ENCODE data around the gene ZFPL1. TPM values are rescaled to one million over a fixed set of nuclear protein-coding genes. Genes with fewer than 3 reads are reported as not detected.

The ZFPL1 gene
- total RNA-seq (2022; extraction: Qiagen RNA extraction; ENCODE audit: low read depth) = 29.6 to 35.3 TPM (median 30.6 TPM) in 5 replicates

DNA sequence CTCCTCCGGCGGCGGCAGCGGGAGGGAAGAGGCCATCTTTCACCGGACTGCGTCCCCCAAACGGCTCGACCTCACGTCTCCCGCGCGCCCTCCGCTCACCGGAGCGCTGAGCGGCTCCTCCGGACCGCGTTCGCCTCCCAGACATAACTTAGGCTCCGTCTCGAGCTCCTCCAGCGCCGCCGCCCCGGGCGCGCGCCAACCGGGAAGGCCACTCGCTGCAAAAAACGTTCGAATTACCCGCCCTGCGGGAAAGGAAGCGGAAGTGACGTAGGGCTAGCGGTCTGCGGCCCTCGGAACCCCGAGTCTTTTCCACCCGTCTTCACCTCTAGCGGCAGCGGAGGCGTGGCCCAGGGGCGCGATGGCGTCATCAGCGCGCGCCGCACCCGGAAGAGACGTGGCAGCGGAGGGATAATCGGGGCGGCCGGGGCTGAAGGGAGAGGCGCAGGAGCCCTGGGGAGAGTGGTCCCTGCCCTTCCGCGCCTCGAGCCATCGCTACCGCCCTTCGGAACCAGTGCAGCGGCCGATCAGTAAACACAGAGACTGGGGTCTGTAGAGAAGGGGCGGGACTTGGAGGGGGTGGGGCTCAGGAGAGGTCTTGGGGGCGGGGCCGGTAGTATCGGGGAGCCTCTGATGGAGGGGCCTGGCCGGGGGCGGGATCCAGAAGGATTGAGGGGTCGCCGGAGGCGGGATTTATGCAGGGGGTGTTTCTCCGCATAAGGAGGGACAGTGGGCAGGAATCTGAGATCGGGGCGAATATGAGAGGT, at the start of gene ZFPL1, which contains the start of gene CDCA5:
ZFPL1 (plus strand) TSS at position 389 of the 764 bp plus-strand sequence. CDS start 477 bp downstream, outside the sequence.
CDCA5 (minus strand) TSS at position 207 of the 764 bp plus-strand sequence; CDS start at position 145, 62 bp downstream.

DNA sequence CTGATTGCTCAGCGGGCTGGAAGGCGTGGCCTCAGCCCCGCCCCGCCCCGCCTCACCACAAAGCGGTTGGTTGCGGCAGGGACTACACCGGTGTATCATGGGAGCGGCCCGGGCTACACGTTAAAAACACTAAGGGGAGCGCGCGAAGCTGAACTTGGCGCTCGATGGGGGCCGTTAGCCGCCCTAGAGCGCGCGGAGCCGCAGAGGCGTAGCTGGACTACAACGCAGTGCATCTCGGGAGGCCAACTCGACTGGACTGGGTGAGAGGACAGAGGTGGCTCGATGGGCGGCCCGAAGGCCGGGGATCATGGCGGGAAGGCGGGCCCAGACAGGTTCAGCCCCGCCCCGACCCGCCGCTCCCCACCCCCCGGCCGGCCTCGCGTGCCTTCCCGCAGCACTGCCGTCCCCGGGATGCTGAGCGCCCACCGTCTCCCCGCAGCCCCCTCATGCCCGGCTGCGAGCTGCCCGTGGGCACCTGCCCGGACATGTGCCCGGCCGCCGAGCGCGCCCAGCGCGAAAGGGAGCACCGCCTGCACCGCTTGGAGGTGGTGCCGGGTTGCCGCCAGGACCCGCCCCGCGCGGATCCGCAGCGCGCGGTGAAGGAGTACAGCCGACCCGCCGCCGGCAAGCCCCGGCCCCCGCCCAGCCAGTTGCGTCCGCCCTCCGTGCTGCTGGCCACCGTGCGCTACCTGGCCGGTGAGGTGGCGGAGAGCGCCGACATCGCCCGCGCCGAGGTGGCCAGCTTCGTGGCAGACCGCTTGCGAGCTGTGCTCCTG, 43.0 kb upstream of the ZFPL1 start, which contains the start of gene SAC3D1:
SAC3D1 (plus strand) TSS at position 364 of the 776 bp plus-strand sequence; CDS start at position 447, 83 bp downstream.

DNA sequence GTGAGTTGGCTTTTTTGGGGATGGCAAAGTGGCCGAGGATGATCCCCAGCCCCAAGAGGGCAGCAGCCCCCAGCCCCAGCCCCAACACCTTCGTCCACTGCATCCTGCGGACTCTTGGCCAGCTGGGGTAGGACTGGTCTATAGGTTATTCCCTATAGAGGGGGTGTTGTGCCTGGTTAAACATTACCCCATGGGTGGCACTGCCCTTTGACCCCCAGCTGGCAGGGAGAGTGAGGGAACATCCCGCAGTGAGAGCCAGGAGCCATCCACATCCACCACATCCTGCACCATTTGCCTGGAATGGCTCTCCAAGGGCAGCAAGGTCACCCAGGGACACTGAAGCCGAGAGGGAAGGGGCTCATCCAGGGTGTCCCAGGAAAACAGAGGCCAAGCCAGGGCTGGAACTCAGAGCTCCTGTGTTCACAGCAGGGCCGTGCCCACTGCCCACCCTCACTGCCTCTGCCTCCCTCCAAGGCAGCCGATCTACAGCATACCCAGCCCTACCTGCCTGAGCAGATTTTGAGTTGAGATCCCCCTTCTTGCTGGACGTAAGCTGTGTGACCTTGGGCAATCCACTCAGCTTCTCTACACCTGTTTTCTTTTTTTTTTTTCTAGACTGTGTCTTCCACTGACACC, 25.5 kb upstream of the ZFPL1 start, which contains the start of gene NAALADL1:
NAALADL1 (minus strand) TSS at position 135 of the 636 bp plus-strand sequence; CDS start at position 103, 32 bp downstream.

DNA sequence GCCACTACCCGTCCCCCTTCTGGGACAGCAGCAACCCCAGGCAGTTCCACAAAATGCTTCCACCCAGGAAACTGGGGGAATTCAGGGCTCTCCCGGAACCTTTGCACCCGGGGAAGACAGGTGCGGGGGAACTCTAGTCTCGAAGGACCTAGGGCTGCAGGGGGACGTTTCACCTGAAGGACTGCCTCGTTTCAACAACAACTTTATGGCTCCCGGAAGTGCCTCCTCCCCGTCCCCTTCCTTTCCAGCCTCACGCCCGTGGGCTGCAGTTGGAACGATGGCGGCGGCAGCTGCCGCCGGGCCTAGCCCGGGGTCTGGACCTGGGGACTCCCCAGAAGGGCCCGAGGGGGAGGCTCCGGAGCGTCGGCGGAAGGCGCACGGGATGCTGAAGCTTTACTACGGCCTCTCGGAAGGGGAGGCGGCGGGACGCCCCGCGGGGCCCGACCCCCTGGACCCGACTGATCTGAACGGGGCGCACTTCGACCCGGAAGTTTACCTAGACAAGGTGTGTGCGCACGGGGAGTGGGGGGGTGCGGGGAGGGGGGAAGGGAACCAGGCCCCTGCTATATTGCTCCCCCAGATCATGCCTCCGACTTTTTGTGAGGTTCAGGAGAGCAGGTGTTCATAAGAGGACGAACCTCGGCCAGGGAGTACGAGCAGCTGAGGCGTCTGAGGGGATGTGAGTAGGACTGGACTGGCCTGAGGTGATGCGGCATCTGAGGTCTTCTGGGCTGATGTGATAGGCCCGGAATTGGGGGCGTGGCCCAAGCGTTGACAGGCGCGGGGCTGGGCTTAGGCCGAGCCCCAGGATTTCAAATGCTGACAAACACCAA, 12.2 kb downstream of the ZFPL1 start, which contains the start of gene VPS51:
VPS51 (plus strand) TSS at position 241 of the 833 bp plus-strand sequence; CDS start at position 278, 37 bp downstream.

DNA sequence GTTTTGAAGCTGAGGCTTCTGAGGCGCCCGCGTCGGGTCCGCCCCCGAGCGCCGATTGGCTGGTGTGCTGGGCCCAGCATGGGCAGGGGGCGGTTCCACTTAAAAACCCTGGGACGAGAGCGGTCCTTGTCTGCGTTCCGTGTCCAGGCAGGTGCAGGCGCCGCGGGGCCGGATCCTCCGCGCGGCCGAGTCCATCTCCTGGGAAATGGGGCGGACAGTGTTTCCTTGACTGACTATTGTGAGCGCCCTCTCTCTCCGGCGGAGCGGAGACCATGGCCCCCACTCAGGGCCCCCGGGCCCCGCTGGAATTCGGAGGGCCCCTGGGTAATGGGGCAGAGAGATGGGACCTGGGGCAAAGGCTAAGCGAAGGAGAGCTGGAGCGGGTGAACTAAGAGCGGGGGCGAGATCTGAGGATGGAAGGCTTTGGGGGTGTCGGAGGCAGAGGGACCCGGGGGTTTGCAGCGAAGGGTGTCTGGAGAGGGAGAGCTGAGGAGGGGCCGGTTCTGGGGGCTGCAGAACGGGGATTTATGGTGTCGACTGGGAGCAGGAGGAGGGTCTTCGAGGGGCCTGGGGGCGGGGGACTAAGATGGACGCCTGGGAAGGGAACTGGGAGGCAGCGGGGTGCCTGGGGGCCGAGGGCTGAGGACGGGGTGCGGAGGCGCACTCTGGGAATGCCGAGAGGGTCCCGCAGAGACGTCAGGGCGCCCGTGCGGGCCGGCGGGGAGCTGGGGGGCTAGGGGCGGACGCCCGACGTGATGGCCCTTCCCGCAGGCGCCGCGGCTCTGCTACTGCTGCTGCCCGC, 27.9 kb downstream of the ZFPL1 start, which contains the start of gene TM7SF2:
TM7SF2 (plus strand) TSS at position 129 of the 802 bp plus-strand sequence; CDS start at position 273, 144 bp downstream.

DNA sequence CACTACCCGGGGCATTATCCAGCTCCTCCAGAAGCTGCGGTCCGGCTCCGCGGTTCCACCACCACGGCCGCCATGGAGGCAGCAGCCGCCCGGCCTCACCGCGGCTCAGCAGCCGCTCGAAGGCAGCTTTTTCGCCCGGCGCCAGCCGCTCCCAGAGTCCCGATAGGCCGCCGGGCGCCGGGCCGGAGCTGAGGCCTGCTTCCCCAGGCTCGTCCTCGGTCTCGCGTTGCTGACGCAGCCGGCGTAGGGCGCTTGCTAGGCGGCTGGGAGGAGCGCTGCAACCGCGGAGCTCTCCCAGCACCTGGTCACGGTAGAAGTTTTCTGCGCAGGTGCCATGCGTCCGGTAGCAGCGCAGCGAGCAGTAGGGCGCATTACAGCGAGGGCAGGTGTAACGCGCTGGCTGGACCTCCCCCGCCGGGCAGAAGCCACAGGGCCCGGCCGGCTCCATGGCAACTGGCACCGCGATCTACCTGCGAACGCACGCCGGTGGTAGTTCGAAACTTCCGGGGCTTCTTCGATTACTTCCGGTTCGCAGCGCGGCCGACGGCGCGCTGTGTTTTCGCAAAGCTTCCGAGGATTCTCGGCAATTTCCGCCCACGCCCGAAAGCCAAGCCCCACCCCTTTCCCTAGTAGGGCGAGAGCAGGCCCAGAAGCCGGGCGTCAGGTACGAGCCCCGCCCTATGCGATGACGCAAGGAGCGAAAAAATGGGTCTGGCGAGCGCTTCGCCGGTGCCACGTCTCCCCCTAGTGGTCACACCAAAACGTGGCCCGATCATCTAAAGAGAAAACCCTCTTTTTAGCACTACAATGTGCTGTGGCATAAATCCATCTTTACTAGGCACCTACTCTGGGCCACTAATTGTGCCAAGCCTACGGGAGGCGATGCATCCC, 33.4 kb downstream of the ZFPL1 start, which contains the start of gene ZNHIT2:
ZNHIT2 (minus strand) TSS at position 496 of the 891 bp plus-strand sequence; CDS start at position 448, 48 bp downstream.

DNA sequence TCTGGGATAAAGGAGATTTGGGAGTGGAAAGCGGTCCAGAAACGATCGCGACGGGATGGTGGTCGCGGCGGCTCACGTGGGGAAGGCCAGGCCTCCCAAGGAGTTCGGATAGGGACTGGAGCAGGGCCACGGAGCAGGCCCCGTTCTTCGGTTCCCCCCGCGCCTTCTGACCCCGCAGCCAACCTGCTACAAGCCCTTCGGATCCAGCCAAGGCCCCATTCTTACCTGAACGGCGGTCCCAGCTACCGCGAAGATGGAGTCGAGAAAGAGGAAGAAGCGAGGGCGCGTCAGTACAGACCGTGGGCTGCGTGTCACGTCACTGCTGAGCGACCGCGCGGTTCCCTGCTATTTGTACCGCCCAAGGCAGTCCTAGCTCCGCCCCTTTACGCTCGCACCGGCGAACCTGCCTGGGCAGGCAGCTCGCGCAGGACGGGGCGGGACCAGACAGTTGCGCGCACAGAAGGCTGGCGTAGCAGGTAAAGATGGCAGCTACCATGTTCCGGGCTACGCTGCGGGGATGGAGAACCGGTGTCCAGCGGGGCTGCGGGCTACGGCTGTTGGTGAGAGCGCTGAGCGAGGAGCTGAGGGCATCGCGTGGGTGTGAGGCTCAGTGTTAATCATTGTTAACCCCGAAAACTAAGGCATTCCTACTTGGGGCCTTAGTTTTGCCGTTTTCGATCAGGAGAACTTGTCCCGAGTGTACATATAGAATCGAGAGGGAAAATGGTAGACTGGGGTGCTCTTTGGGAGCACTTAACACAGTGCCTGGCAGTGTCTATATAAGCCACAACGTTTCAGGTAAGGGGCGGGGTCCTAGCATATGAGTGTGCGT, 38.1 kb downstream of the ZFPL1 start, which contains the start of the genes FAU and MRPL49:
FAU (minus strand) TSS at position 270 of the 832 bp plus-strand sequence. CDS start 321 bp downstream, outside the sequence.
MRPL49 (plus strand) TSS at position 457 of the 832 bp plus-strand sequence; CDS start at position 483, 26 bp downstream.

DNA sequence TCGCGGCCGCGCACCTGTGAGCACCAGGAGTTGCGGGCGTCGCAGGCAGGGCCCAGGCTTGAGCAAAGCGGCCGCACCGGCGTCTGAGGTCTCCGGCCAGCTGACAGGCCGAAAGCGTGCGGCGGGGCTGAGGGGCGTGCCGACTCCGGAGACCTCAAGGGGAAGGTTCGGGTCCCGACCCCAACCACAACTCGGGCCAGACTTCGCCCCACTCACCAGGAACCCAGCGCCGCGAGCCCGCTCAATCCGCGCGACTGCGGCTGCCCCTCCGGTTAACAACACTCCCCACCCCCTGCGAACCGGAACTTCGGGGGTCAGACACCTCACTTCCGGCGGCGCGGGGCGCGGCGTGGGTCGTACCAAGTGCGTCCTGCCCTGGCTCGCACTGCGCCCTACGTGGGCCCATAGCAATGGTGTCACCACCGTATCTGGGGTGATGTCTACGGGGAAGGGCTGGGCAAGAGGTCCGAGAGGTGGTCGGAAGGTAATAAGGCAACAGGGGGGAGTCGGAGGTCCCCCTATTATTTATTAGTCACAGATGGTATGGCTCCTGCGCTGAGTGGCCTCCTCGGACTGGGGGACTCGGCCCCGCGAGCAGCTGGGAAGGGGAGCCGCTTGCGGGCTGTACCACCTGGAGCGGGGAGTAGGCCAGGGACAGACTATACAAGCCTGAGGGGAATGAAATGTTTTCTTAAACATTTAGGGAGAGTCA, 50.4 kb downstream of the ZFPL1 start, which contains the start of gene SYVN1:
SYVN1 (minus strand) TSS at position 280 of the 712 bp plus-strand sequence. CDS start 918 bp downstream, outside the sequence.

Other genes starting within 250 kb of the ZFPL1 start
- gene CDC42BPG, start 239.6 kb upstream of the ZFPL1 start, total RNA-seq (2022; extraction: Qiagen RNA extraction; ENCODE audit: low read depth) = 0.83 to 2.2 TPM (median 1.7 TPM) in 5 replicates
- gene EHD1, start 205.6 kb upstream of the ZFPL1 start, total RNA-seq (2022; extraction: Qiagen RNA extraction; ENCODE audit: low read depth) = 93.7 to 127 TPM (median 121 TPM) in 5 replicates
- gene ATG2A, start 167.0 kb upstream of the ZFPL1 start, total RNA-seq (2022; extraction: Qiagen RNA extraction; ENCODE audit: low read depth) = 10.9 to 23.2 TPM (median 22.0 TPM) in 5 replicates
- gene PPP2R5B, start 159.5 kb upstream of the ZFPL1 start, total RNA-seq (2022; extraction: Qiagen RNA extraction; ENCODE audit: low read depth) = 2.7 to 6.1 TPM (median 4.4 TPM) in 5 replicates
- not detected in 5 replicates for gene GPHA2, start 148.3 kb upstream of the ZFPL1 start, total RNA-seq (2022; extraction: Qiagen RNA extraction; ENCODE audit: low read depth)
- not detected in 5 replicates for gene MAJIN, start 112.1 kb upstream of the ZFPL1 start, total RNA-seq (2022; extraction: Qiagen RNA extraction; ENCODE audit: low read depth)
- 0.54 to 0.98 TPM (median 0.74 TPM) in 5 replicates for gene BATF2, start 87.3 kb upstream of the ZFPL1 start, total RNA-seq (2022; extraction: Qiagen RNA extraction; ENCODE audit: low read depth)
- gene ARL2, start 70.1 kb upstream of the ZFPL1 start, total RNA-seq (2022; extraction: Qiagen RNA extraction; ENCODE audit: low read depth) = 167 to 190 TPM (median 185 TPM) in 5 replicates
- gene SNX15, start 56.8 kb upstream of the ZFPL1 start, total RNA-seq (2022; extraction: Qiagen RNA extraction; ENCODE audit: low read depth) = 21.9 to 25.1 TPM (median 22.4 TPM) in 5 replicates
- 27.0 to 62.7 TPM (median 56.1 TPM) in 5 replicates for gene SAC3D1, start 43.0 kb upstream of the ZFPL1 start, total RNA-seq (2022; extraction: Qiagen RNA extraction; ENCODE audit: low read depth)
- not detected in 5 replicates for gene NAALADL1, start 25.7 kb upstream of the ZFPL1 start, total RNA-seq (2022; extraction: Qiagen RNA extraction; ENCODE audit: low read depth)
- 53.2 to 69.3 TPM (median 67.2 TPM) in 5 replicates for gene CDCA5, start 182 bp upstream of the ZFPL1 start, total RNA-seq (2022; extraction: Qiagen RNA extraction; ENCODE audit: low read depth)
- 49.7 to 55.7 TPM (median 55.4 TPM) in 5 replicates for gene VPS51, start 12.0 kb downstream of the ZFPL1 start, total RNA-seq (2022; extraction: Qiagen RNA extraction; ENCODE audit: low read depth)
- gene TM7SF2, start 27.6 kb downstream of the ZFPL1 start, total RNA-seq (2022; extraction: Qiagen RNA extraction; ENCODE audit: low read depth) = 3.7 to 10.9 TPM (median 5.7 TPM) in 5 replicates
- gene ZNHIT2, start 33.5 kb downstream of the ZFPL1 start, total RNA-seq (2022; extraction: Qiagen RNA extraction; ENCODE audit: low read depth) = 11.5 to 24.2 TPM (median 22.7 TPM) in 5 replicates
- gene FAU, start 37.9 kb downstream of the ZFPL1 start, total RNA-seq (2022; extraction: Qiagen RNA extraction; ENCODE audit: low read depth) = 660 to 1,037 TPM (median 959 TPM) in 5 replicates
- gene MRPL49, start 38.1 kb downstream of the ZFPL1 start, total RNA-seq (2022; extraction: Qiagen RNA extraction; ENCODE audit: low read depth) = 56.2 to 79.8 TPM (median 71.3 TPM) in 5 replicates
- 24.2 to 45.2 TPM (median 43.1 TPM) in 5 replicates for gene SYVN1, start 50.3 kb downstream of the ZFPL1 start, total RNA-seq (2022; extraction: Qiagen RNA extraction; ENCODE audit: low read depth)
- gene SPDYC, start 86.0 kb downstream of the ZFPL1 start, total RNA-seq (2022; extraction: Qiagen RNA extraction; ENCODE audit: low read depth) = not detected in 5 replicates
- gene CAPN1, start 97.7 kb downstream of the ZFPL1 start, total RNA-seq (2022; extraction: Qiagen RNA extraction; ENCODE audit: low read depth) = 75.9 to 131 TPM (median 115 TPM) in 5 replicates
- 13.8 to 24.5 TPM (median 18.0 TPM) in 5 replicates for gene POLA2, start 177.7 kb downstream of the ZFPL1 start, total RNA-seq (2022; extraction: Qiagen RNA extraction; ENCODE audit: low read depth)
- gene CDC42EP2, start 230.6 kb downstream of the ZFPL1 start, total RNA-seq (2022; extraction: Qiagen RNA extraction; ENCODE audit: low read depth) = 13.7 to 22.4 TPM (median 14.9 TPM) in 5 replicates
- 39.2 to 48.6 TPM (median 42.1 TPM) in 5 replicates for gene DPF2, start 249.6 kb downstream of the ZFPL1 start, total RNA-seq (2022; extraction: Qiagen RNA extraction; ENCODE audit: low read depth)